Natural killer cell (primary cell): ENCODE data around the gene CTNNA2. TPM values are rescaled to one million over a fixed set of nuclear protein-coding genes. Genes with fewer than 3 reads are reported as not detected.

ENCODE experiments used
- ATAC-seq, 3 donors: fragments of 150-1000 bp in 2 of 3; fragments of 200-7000 bp in 1 of 3; cut with Tn5 transposase; 1 replicate in 1 of 3; 2 replicates in 2 of 3; pipeline ENCODE4 v1.10.0; 2021; ENCODE audit warnings: mild to moderate bottlenecking in 2 of 3, moderate library complexity in 2 of 3
- DNase-seq, 2 donors: peaks; one replicate each; pipeline versions ENCODE4 v3.0.0 to v3.0.0-alpha.2; 2013 to 2021; ENCODE audit warnings: mixed read lengths in 1 of 2
- H3K27ac ChIP-seq: one replicate; pipeline ENCODE4 v1.5.1; 2013; ENCODE audit warnings: mild to moderate bottlenecking, low read length
- H3K27me3 ChIP-seq: one replicate; pipeline ENCODE4 v1.6.1; 2013; ENCODE audit warnings: low read length; ENCODE audit not compliant: control insufficient read depth, insufficient read depth
- H3K36me3 ChIP-seq: one replicate; pipeline ENCODE4 v1.6.1; 2013; ENCODE audit warnings: low read length; ENCODE audit not compliant: control insufficient read depth, insufficient read depth
- H3K4me1 ChIP-seq: one replicate; pipeline ENCODE4 v1.6.1; 2013; ENCODE audit warnings: low read length; ENCODE audit not compliant: control insufficient read depth, insufficient read depth
- H3K4me3 ChIP-seq: one replicate; pipeline ENCODE4 v1.5.1; 2013; ENCODE audit warnings: low read length
- H3K9me3 ChIP-seq: one replicate; pipeline ENCODE4 v1.6.1; 2013; ENCODE audit warnings: low read length; ENCODE audit not compliant: control insufficient read depth, insufficient read depth
- H3K27ac Mint-ChIP-seq, 2 donors: one replicate each; pipeline ENCODE4 v1.8.0; 2022; ENCODE audit warnings: mild to moderate bottlenecking in 2 of 2, mixed read lengths in 2 of 2, moderate library complexity in 1 of 2
- H3K27me3 Mint-ChIP-seq, 2 donors: one replicate each; pipeline ENCODE4 v1.8.0; 2022; ENCODE audit warnings: low read depth in 2 of 2, mixed read lengths in 2 of 2
- H3K36me3 Mint-ChIP-seq: one replicate; pipeline ENCODE4 v1.8.0; 2022; ENCODE audit warnings: mixed read lengths
- H3K4me1 Mint-ChIP-seq, 2 donors: one replicate each; pipeline ENCODE4 v1.8.0; 2022; ENCODE audit warnings: mixed read lengths in 2 of 2
- H3K4me3 Mint-ChIP-seq: one replicate; pipeline ENCODE4 v1.8.0; 2022; ENCODE audit warnings: mild to moderate bottlenecking, moderate library complexity, mixed read lengths
- H3K9me3 Mint-ChIP-seq, 2 donors: one replicate each; pipeline ENCODE4 v1.8.0; 2022; ENCODE audit warnings: mixed read lengths in 2 of 2
- CTCF ChIP-seq: fragments of 200-600 bp; IDR thresholded peaks from one replicate; pipeline ENCODE4 v1.8.0; 2022; ENCODE audit warnings: antibody characterized with exemption
- WGBS: methylation state at CpG from one replicate; pipeline ENCODE4 v1.1.7; 2013; ENCODE audit warnings: missing lambda C conversion rate; ENCODE audit not compliant: insufficient coverage; 5-methylcytosine and 5-hydroxymethylcytosine counted together
- intact Hi-C: fragments of 100-400 bp; cut with micrococcal nuclease; formaldehyde crosslinking; loops from one replicate; pipeline ENCODE4 v1.14.2; 2022
- total RNA-seq, 4 donors: library from RNA; stranded (reverse); fragments of 120-200 nt in 1 of 4; gene quantifications; one replicate each; pipeline versions ENCODE4 v1.2.3 to v1.2.4, GENCODE V29; 2013 to 2022

Gene CTNNA2
- total RNA-seq, 3 donors from 2014 or later (not counting 1 experiment from before 2014, with no cell fraction given): not detected

GRCh38 chr2:79585701-79586433 is 73.0 kb downstream of the CTNNA2 start:
- intact Hi-C loops: no loop called here
- peaks cover 12% of the 10 kb centered on the region for H3K9me3 ChIP-seq
- H3K27ac ChIP-seq: no peak overlapping the region
- no peak for TF ChIP-seq CTCF
- Mint-ChIP-seq H3K36me3 (peaks cover 7% of the 10 kb centered on the region), H3K9me3 (peaks cover 16 to 26% of the 10 kb centered on the region in 2 donors), H3K4me1 (no peaks in the 10 kb centered on the region), H3K27ac (no peak overlapping the region), H3K4me3 (no peak overlapping the region), H3K27me3 (no peaks in the 10 kb centered on the region)
- no peaks in the 10 kb centered on the region for H3K4me1 ChIP-seq
- WGBS: 59% methylated on average over 11 of the region's 11 CpGs
- no peak overlapping the region for H3K4me3 ChIP-seq
- ATAC-seq: no peak
- no peak for DNase-seq
- no peaks in the 10 kb centered on the region for H3K27me3 ChIP-seq
- no peaks in the 10 kb centered on the region for H3K36me3 ChIP-seq

GRCh38 chr2:79591281-79591680 is 78.4 kb downstream of the CTNNA2 start:
- Histone ChIP-seq H3K36me3 (no peaks in the 10 kb centered on the region), H3K4me3 (no peak overlapping the region), H3K4me1 (no peaks in the 10 kb centered on the region), H3K27me3 (no peaks in the 10 kb centered on the region), H3K9me3 (peaks cover 6% of the 10 kb centered on the region), H3K27ac (no peak overlapping the region)
- 89% methylated on average over 1 of the region's 1 CpG for WGBS
- Mint-ChIP-seq H3K4me1 (no peaks in the 10 kb centered on the region), H3K36me3 (peaks cover 2% of the 10 kb centered on the region), H3K27ac (no peak overlapping the region), H3K9me3 (peaks cover 9 to 25% of the 10 kb centered on the region in 2 donors), H3K27me3 (no peaks in the 10 kb centered on the region), H3K4me3 (no peak overlapping the region)
- TF ChIP-seq CTCF: no peak
- no peak for ATAC-seq
- intact Hi-C loops: no loop called here
- DNase-seq: no peak

- Mint-ChIP-seq H3K27ac (no peak overlapping the region), H3K27me3 (no peaks in the 10 kb centered on the region), H3K4me1 (no peaks in the 10 kb centered on the region), H3K4me3 (no peak overlapping the region), H3K36me3 (peaks cover 1% of the 10 kb centered on the region), H3K9me3 (peaks cover 2 to 21% of the 10 kb centered on the region in 2 donors)
- intact Hi-C loops: no loop called here
- no peaks in the 10 kb centered on the region for H3K27me3 ChIP-seq
- ATAC-seq (no peak), DNase-seq (no peak)
- no peaks in the 10 kb centered on the region for H3K4me1 ChIP-seq
- 82% methylated on average over 4 of the region's 4 CpGs for WGBS
- H3K27ac ChIP-seq: no peak overlapping the region
- H3K9me3 ChIP-seq: peaks cover 4% of the 10 kb centered on the region
- H3K4me3 ChIP-seq: no peak overlapping the region
- H3K36me3 ChIP-seq: no peaks in the 10 kb centered on the region
- TF ChIP-seq CTCF: no peak
Observed at GRCh38 chr2:79593237-79593867, 80.5 kb downstream of the CTNNA2 start.
